ENCODE results near the gene ALX4.

ALX4 gene

GRCh38 chr11:44235765-44236201, 74.2 kb downstream of the ALX4 start:
- no peak for DNase-seq

- DNase-seq = no peak
Observed at GRCh38 chr11:44229624-44230023, 80.3 kb downstream of the ALX4 start.

GRCh38 chr11:44229098-44229497, 80.8 kb downstream of the ALX4 start:
- DNase-seq = no peak

DNA sequence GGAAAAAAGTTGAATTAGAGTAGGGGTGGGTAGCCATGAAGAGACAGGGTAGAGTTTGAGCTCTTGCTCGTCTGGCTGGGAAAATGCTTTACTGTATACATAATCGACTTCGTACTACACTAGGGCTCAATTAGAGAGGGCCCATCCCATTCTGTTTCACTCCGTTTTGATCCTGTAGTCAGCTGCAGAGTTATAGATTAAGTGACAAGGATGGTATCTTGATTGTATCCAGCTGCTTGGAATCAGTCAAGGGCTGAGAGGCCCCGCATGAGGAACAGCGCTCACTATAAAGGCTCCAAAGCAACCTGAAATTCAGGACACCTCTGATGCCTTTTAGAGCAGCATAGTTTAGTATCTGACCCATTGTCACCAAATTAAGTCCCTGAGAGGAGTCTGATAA, 81.6 kb downstream of the ALX4 start:
- DNase-seq = no peak

DNA sequence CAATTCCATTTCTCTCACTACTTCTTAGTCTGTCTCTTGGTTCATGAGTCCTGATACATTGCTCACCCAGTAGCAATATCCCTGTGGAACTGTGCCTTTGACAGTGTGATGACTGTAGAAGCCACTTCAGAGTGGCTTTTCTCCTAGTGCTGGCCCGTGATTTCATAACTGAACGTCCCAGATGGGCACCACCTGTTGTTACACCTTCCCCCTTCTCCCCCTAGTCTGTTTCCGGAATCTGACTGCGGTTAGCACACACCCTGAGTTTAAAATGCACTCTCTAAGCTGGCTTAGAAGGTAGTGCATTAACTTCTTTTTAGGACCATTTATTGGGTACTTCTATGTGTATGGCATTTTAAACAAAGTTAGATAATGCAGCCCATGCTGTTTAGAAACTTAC, 83.0 kb downstream of the ALX4 start:
- DNase-seq = no peak

GRCh38 chr11:44226490-44226889, 83.4 kb downstream of the ALX4 start:
- DNase-seq = no peak

DNA sequence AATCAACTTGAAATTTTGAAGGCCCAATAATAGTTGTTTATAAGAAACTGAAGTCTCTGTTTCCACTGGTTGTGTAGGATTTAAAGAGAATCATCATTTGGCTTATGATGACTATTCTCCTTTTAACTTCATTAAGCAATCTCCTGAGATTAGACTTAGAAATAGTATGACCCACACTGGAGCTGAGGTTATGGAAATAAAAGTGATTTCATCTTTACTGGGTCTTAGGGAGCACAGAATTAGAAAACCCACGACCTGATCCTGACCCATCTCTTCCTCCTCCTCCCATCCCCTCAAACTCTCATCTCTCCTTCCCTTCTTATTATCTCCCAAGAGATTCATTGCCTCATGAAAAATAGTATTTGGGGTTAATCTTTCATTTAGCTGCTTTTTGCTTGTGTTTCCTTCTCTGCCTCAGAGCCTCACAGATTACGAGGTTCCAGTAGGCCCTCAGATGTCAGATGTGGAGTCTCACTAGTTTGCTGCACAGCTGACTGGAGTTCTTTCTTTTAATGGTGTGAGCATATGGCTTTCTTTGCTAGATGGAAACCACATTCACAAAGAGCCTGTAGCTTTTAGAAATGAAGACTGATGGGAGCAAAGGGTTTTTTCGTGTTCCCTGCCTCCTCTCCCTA, 85.0 kb downstream of the ALX4 start:
- no peak for DNase-seq

GRCh38 chr11:44223238-44223637, 86.7 kb downstream of the ALX4 start:
- DNase-seq = no peak

DNA sequence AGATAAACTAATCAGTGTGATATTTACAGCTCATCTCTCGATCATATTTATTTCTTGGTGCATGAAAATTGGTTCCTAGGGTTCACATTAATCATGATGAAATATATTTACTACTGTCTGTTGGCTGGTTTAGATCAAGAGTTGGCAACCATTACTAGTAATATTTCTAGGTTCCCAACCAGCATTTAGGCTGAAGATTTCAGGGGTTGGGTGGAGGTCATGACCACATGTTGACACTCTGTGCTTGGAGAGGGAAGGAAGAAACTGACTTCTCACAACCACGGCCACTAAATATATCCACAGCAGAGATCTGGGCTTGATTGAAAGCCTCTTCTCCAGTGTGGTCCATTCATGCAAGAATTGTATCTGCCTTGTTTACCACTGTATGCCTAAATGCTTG, 87.9 kb downstream of the ALX4 start:
- no peak for DNase-seq

DNA sequence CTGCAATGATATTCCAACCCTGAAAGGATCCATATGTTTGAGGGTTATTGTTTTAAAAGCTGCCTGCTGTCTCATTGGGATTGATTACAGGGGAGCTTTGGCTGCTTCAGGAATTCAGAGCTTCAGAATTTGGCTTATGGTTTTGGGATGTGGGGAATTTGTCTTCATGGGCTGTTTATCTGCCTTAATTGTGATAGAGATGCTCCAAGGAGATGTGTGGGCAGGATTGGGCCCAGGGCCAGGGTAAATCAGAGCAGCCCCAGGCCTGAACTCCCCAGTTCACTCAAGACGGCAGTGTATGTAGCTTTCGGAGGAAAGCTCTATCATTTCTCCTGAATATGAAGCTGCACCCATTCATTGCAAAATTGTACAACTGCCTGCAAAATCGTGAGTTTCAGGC, 88.5 kb downstream of the ALX4 start:
- DNase-seq = no peak

GRCh38 chr11:44219830-44220796, 89.8 kb downstream of the ALX4 start:
- DNase-seq = no peak

DNA sequence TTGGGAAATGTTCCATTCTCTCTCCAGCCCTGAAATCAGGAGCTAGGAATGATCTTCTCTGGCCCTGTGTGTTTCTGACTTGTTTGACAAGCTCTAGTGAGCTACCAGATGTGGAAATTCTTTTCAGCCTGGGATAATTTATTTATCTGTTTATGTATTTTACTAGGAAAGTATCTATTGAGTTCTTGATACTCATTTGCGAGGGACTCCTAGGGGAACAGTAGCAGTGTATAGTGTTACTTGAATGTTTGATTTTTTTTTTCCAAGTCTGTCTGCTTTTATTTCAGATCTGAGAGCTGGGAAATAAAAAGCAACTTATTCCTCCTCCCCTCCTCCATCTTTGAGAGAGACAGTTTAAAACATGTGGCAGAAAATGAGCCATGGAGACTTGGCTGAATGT, 92.5 kb downstream of the ALX4 start:
- DNase-seq = no peak

- DNase-seq = no peak
Observed at GRCh38 chr11:44213148-44213547, 96.8 kb downstream of the ALX4 start.

GRCh38 chr11:44212128-44212527, 97.8 kb downstream of the ALX4 start:
- DNase-seq = no peak

Measured in CD4-positive, alpha-beta T cell treated with Interleukin-1 beta for 1 hour (primary cell).